DLD1 (cell line): ENCODE data around the gene LDHD.

Experiments used
- in situ Hi-C: cut with HindIII; loops from 2 replicates; pipeline ENCODE4 v1.10.0; 2017; ENCODE audit warnings: low sequenced_read_pairs

The LDHD gene

DNA sequence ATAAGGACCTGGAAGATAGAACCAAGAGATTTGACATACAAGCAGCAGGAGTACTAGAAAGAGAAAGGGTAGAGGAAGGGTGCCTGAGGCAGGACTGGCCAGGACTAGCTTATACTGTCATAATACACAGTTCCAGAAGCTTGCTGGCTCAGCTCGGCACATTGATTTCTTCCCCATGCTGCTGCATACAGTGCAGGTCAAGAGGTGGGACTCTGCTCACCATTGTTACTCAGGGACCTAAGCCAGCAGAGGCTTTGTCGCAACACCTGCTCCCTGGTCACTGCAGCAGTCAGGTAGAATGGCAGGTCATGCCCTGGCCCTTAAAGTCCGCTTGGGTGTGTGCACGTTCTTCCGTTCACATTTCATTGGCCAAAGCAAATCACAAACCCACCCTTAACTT, 32.8 kb downstream of the LDHD start:
- in situ Hi-C loops: no loop called here

DNA sequence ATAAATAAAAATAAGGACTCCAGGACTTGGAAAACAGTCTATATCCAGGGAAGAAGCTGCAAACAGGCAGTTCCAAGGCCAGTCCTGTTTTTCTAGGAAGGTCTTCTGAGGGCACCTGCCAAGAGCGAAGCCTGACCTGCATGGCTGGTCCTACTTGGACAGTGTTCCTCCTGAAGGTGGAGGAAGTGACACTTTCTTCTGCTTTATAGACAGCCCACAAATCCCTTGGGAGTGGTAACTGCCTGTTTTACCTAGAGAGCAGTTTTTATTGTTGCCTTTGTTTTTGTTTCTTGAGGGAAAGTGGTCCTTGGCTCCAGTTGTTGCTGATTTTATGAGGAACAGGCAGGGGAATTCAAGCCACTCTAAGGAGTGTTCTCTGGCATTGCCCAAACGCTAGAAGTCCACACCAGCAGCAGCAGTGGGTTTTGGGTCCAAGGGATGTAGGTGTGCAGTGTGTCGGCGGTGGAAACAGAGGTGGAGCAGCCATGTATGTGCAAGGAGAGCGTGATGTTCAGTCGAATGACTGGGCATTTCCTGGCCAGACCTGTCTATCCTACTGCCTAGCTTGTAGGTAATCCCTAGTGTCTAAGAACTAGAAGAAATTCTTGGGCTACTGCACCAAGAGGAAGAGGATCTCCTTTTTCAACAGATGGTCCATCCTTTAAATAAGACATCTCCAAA, 35.3 kb downstream of the LDHD start:
- in situ Hi-C loops: no loop called here

- in situ Hi-C loops: no loop called here
Observed at GRCh38 chr16:75080205-75081029, 36.2 kb downstream of the LDHD start.

- in situ Hi-C loops: no loop called here
Observed at GRCh38 chr16:75079346-75079926, 37.1 kb downstream of the LDHD start.

DNA sequence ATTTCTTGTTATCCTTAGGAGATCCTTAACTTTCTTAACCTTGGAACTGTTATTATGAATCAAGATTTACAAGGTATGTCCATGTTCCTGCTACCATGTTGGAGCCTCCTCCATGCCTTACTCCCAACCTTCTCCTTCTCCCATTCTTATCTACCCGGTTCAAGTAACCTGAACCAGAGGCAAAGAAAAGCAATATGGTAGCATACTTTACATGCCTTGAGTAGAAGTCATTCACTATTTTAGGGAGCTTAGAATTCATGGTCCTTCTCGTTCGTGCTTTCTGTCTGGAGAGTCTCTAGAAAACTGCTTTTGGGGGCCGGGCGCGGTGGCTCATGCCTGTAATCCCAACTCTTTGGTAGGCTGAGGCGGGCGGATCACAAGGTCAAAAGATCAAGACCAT, 37.7 kb downstream of the LDHD start:
- in situ Hi-C loops: no loop called here

- in situ Hi-C loops: no loop called here
Observed at GRCh38 chr16:75075688-75076268, 40.8 kb downstream of the LDHD start.

GRCh38 chr16:75074920-75075687, 41.5 kb downstream of the LDHD start:
- in situ Hi-C loops: no loop called here

GRCh38 chr16:75074304-75074793, 42.2 kb downstream of the LDHD start:
- in situ Hi-C loops: no loop called here

- in situ Hi-C loops: no loop called here
Observed at GRCh38 chr16:75073545-75074303, 42.9 kb downstream of the LDHD start.

DNA sequence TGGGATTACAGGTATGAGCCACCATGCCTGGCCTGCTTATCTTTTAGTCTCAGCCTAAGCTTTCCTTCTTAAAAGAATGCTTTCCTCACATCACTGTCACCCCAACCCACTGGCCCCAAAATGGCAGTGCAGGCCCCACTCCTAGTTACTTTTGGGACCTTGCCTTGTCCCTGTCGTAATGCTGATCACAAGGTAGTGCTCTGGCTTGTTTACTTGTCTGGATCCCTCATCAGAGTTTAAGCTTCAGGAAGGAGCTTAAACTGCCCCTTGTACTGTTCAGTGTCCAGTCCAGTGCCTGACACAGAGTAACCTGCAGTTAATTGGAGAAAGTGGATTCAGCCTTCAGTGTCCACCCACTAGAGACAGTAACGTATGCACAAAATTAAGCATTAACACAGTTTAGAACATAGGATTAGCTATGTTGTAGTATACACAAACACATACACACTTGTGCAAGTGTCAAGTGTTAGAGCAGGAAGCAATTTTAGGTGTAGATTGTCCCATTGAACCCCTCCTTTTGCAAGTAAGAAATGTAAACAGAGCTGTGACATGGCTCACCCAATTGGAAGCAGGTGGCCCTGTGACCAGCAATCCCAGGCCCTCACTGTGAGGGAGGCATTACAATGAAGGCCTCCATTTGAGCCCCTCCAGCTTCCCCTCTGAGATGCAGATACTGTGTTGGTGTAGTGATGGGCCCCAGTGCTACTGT, 44.2 kb downstream of the LDHD start:
- in situ Hi-C loops: no loop called here

DNA sequence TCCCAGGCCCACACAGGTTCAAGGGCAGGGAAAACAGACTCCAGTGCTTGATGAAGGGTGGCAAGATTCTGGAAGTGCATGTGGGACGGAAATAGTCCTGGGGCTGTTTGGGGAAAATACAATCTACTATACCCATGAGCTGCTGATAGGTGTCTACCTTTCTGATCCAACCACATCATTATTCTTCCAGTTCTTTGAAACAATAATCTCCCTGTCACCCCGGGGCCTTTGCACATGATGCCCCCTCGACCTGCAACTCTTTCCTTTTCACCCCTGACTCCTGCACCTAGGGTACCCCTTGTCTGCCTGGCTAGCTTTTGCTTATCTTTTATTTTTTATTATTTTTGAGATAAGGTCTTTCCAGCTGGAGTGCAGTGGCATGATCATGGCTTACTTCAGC, 45.0 kb downstream of the LDHD start:
- in situ Hi-C loops: no loop called here

GRCh38 chr16:75070012-75070841, 46.4 kb downstream of the LDHD start:
- in situ Hi-C loops: no loop called here

GRCh38 chr16:75068085-75069031, 48.2 kb downstream of the LDHD start:
- in situ Hi-C loops: no loop called here

DNA sequence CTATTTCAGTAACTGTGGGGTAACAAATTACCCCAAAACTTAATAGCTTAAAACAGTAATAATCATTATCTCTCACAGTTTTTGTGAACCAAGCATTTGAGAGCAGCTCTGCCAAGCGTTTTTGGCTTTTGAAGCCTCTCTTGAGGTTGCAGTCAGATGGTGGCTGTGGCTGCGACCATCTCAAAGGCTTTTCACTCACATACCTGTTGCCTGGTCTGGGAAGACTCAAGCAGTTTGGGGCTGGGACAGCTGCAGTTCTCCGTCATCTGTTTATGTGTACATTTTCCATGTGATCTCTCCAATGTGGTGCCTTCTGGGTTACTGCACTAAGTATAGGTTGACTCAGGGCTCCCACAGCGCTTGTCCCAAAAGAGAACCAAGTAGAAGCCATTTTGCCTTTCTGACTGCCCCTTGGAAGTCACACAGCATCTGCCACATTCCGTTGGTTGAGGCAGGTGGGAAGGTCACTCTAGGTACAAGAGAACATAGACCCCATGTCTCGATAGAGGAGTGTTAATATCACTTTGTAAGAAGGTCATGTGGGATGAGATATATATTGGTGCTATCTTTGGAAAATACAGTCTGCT, 49.6 kb downstream of the LDHD start:
- in situ Hi-C loops: no loop called here

- in situ Hi-C loops: no loop called here
Observed at GRCh38 chr16:75065521-75066149, 50.9 kb downstream of the LDHD start.

GRCh38 chr16:75065149-75065505, 51.5 kb downstream of the LDHD start:
- in situ Hi-C loops: no loop called here
